ENCODE measurements around the gene PATE1. TPM values are rescaled to one million over a fixed set of nuclear protein-coding genes. Genes with fewer than 3 reads are reported as not detected.

The PATE1 gene
- total RNA-seq, 1 experiment from 2014 or later, result not detected

GRCh38 chr11:125773516-125773915 is 27.4 kb downstream of the PATE1 start:
- DNase-seq, result no peak
- H3K4me2 ChIP-seq (ENCODE audit: low read length), result no peak overlapping the region

DNA sequence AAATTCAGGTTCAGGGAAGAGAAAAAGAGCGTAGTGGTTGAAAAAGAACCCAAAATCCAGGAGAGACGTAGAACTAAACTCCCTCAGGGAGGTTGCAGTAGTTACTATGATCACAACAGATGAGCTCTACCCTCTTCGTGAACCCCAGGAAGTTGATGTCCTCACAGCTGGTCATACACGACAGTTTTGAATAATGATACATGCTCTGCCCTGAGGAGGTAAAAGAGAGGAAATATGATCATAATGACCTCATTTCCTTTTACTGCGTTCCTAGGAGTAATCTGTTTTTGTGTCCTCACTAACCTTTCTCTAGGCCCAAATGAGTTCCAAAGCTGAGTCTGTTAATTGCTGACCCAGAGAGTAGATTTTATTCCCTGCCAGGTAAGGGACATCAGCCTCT is 31.2 kb downstream of the PATE1 start:
- no peaks in the 10 kb centered on the region for H3K27me3 ChIP-seq (ENCODE audit: low read length)
- H3K4me3 ChIP-seq (ENCODE audit: low read length), result no peak overlapping the region
- DNase-seq, result peak; percentile 11
- H3K27ac ChIP-seq (ENCODE audit: low read length), result no peak overlapping the region
- no peak overlapping the region for H3K9ac ChIP-seq (ENCODE audit: low read length)
- intact Hi-C loops (cut with micrococcal nuclease), result no loop called here
- H3K9me3 ChIP-seq (ENCODE audit: low read length), result no peaks in the 10 kb centered on the region
- no peaks in the 10 kb centered on the region for H4K20me1 ChIP-seq (ENCODE audit: low read length)
- no peaks in the 10 kb centered on the region for H3K9me2 ChIP-seq (replicated peaks; ENCODE audit: low read length)
- no peaks in the 10 kb centered on the region for H3F3A ChIP-seq (ENCODE audit: low read length, unreplicated experiment)
- no peaks in the 10 kb centered on the region for H3K79me2 ChIP-seq (ENCODE audit: low read length)
- BruUV-seq (replicated peaks), result no TSS peak
- POLR2A ChIA-PET (ENCODE audit: unreplicated experiment), result no interaction called here
- no peak overlapping the region for H2AFZ ChIP-seq (ENCODE audit: low read length)
- H3K4me1 ChIP-seq (ENCODE audit: insufficient read depth, low read length), result no peaks in the 10 kb centered on the region; the same call in 1 of the 2 replicates
- CTCF ChIA-PET, result no interaction called here
- no peak for ATAC-seq
- H3K4me2 ChIP-seq (ENCODE audit: low read length), result no peak overlapping the region
- no peaks in the 10 kb centered on the region for H3K36me3 ChIP-seq (ENCODE audit: low read depth, low read length)
- no peak for TF ChIP-seq EZH2 (IDR thresholded peaks at IDR 0.05; ENCODE audit: low read length, unreplicated experiment)
- TF ChIP-seq EZH2phosphoT487 (IDR thresholded peaks at IDR 0.05; ENCODE audit: borderline replicate concordance, low read length), result no peak
- no peak for TF ChIP-seq CTCF (conservative IDR thresholded peaks at IDR 0.05; ENCODE audit: low read depth, low read length)

More at GRCh38 chr11:125773516-125773915, 27.4 kb downstream of the PATE1 start:
- TF ChIP-seq EZH2 (IDR thresholded peaks at IDR 0.05; ENCODE audit: low read length, unreplicated experiment), result no peak
- TF ChIP-seq CTCF (conservative IDR thresholded peaks at IDR 0.05; ENCODE audit: low read depth, low read length), result no peak
- TF ChIP-seq EZH2phosphoT487 (IDR thresholded peaks at IDR 0.05; ENCODE audit: borderline replicate concordance, low read length), result no peak
- peaks cover 30% of the 10 kb centered on the region for H3K27me3 ChIP-seq (ENCODE audit: low read length)
- no peak overlapping the region for H2AFZ ChIP-seq (ENCODE audit: low read length)
- no peaks in the 10 kb centered on the region for H3K79me2 ChIP-seq (ENCODE audit: low read length)
- no peaks in the 10 kb centered on the region for H3F3A ChIP-seq (ENCODE audit: low read length, unreplicated experiment)
- H3K36me3 ChIP-seq (ENCODE audit: low read depth, low read length), result no peaks in the 10 kb centered on the region
- H3K9ac ChIP-seq (ENCODE audit: low read length), result no peak overlapping the region
- no peak for ATAC-seq
- intact Hi-C loops (cut with micrococcal nuclease), result no loop called here
- H3K4me1 ChIP-seq (ENCODE audit: insufficient read depth, low read length), result no peaks in the 10 kb centered on the region; the same call in 1 of the 2 replicates
- H3K9me3 ChIP-seq (ENCODE audit: low read length), result no peaks in the 10 kb centered on the region
- H3K27ac ChIP-seq (ENCODE audit: low read length), result no peak overlapping the region
- ChIA-PET POLR2A (ENCODE audit: unreplicated experiment) (no interaction called here), CTCF (no interaction called here)
- no peak overlapping the region for H3K4me3 ChIP-seq (ENCODE audit: low read length)
- no peaks in the 10 kb centered on the region for H4K20me1 ChIP-seq (ENCODE audit: low read length)
- BruUV-seq (replicated peaks), result no TSS peak
- no peaks in the 10 kb centered on the region for H3K9me2 ChIP-seq (replicated peaks; ENCODE audit: low read length)

DNA sequence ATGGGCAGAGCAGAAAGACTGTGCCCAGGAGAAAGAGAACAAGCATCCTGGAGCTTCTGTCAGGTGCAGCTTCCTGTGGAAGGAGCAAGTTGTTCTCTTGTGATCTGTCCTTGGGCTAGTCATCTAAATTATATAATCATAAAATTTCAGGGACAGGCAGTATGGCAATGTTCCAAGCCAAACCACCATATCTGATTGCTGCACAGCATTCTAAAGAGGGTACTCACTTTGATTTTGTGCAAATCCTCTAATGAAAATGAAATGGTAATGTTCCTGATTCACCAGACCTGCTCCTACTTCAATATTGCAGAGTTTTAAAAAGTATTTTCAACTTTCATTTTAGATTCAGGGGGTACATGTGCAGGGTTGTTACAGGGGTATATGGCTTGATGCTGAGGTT is 32.6 kb downstream of the PATE1 start, which contains the start of gene PATE2:
PATE2 (minus strand) TSS at position 101 of the 400 bp plus-strand sequence; CDS start at position 46, 55 bp downstream.
- H3K4me1 ChIP-seq (ENCODE audit: insufficient read depth, low read length), result no peaks in the 10 kb centered on the region; the same call in 1 of the 2 replicates
- ChIA-PET POLR2A (ENCODE audit: unreplicated experiment) (no interaction called here), CTCF (no interaction called here)
- no peak within 1 kb of the TSS for H2AFZ ChIP-seq (ENCODE audit: low read length)
- no peaks in the 10 kb centered on the region for H3K9me3 ChIP-seq (ENCODE audit: low read length)
- no peaks in the 10 kb centered on the region for H3K9me2 ChIP-seq (replicated peaks; ENCODE audit: low read length)
- H3K4me2 ChIP-seq (ENCODE audit: low read length), result no peak within 1 kb of the TSS
- no peak within 1 kb of the TSS for H3K4me3 ChIP-seq (ENCODE audit: low read length)
- no peaks in the 10 kb centered on the region for H3K79me2 ChIP-seq (ENCODE audit: low read length)
- DNase-seq (no peak), ATAC-seq (no peak)
- H3K27ac ChIP-seq (ENCODE audit: low read length), result no peak within 1 kb of the TSS
- H4K20me1 ChIP-seq (ENCODE audit: low read length), result no peaks in the 10 kb centered on the region
- intact Hi-C loops (cut with micrococcal nuclease), result no loop called here
- H3K27me3 ChIP-seq (ENCODE audit: low read length), result no peaks in the 10 kb centered on the region
- no peaks in the 10 kb centered on the region for H3F3A ChIP-seq (ENCODE audit: low read length, unreplicated experiment)
- TF ChIP-seq EZH2 (IDR thresholded peaks at IDR 0.05; ENCODE audit: low read length, unreplicated experiment) (no peak), CTCF (conservative IDR thresholded peaks at IDR 0.05; ENCODE audit: low read depth, low read length) (no peak), EZH2phosphoT487 (IDR thresholded peaks at IDR 0.05; ENCODE audit: borderline replicate concordance, low read length) (no peak)
- no TSS peak for BruUV-seq (replicated peaks)
- no peaks in the 10 kb centered on the region for H3K36me3 ChIP-seq (ENCODE audit: low read depth, low read length)
- no peak within 1 kb of the TSS for H3K9ac ChIP-seq (ENCODE audit: low read length)
